ENCODE measurements around the gene PNCK.
"Not testable (repeated sequence)": the region's sequence is repeated elsewhere in the genome, so short reads cannot be mapped to it uniquely, and the experiment has no call there.

PNCK gene

GRCh38 chrX:153686711-153687110, 13.1 kb upstream of the PNCK start:
- no peak for DNase-seq (ENCODE audit: extremely low read depth in 1 of 2, low read depth in 1 of 2)

GRCh38 chrX:153685751-153686696, 12.4 kb upstream of the PNCK start:
- no peak for DNase-seq (ENCODE audit: extremely low read depth in 1 of 2, low read depth in 1 of 2)

- no peak for DNase-seq (ENCODE audit: extremely low read depth in 1 of 2, low read depth in 1 of 2)
These were observed 11.5 kb upstream of the PNCK start for GRCh38 chrX:153685156-153685536.

- no peak for DNase-seq (ENCODE audit: extremely low read depth in 1 of 2, low read depth in 1 of 2)
These were observed 11.0 kb upstream of the PNCK start for GRCh38 chrX:153684467-153685155.

- not testable (repeated sequence) for DNase-seq (ENCODE audit: extremely low read depth in 1 of 2, low read depth in 1 of 2)
These were observed 9.9 kb upstream of the PNCK start for GRCh38 chrX:153683486-153683885.

GRCh38 chrX:153681175-153681574, 7.6 kb upstream of the PNCK start:
- DNase-seq (ENCODE audit: extremely low read depth in 1 of 2, low read depth in 1 of 2) = no peak

- no peak for DNase-seq (ENCODE audit: extremely low read depth in 1 of 2, low read depth in 1 of 2)
These were observed 722 bp upstream of the PNCK start for GRCh38 chrX:153674219-153674851.

GRCh38 chrX:153672531-153673427, 834 bp downstream of the PNCK start:
- DNase-seq (ENCODE audit: extremely low read depth in 1 of 2, low read depth in 1 of 2) = no peak

- DNase-seq (ENCODE audit: extremely low read depth in 1 of 2, low read depth in 1 of 2) = no peak
These were observed 1.8 kb downstream of the PNCK start for GRCh38 chrX:153671589-153672530.

- no peak for DNase-seq (ENCODE audit: extremely low read depth in 1 of 2, low read depth in 1 of 2)
These were observed 2.6 kb downstream of the PNCK start for GRCh38 chrX:153670748-153671588.

GRCh38 chrX:153669901-153670731, 3.5 kb downstream of the PNCK start:
- DNase-seq (ENCODE audit: extremely low read depth in 1 of 2, low read depth in 1 of 2) = no peak

GRCh38 chrX:153669174-153669890, 4.3 kb downstream of the PNCK start:
- DNase-seq (ENCODE audit: extremely low read depth in 1 of 2, low read depth in 1 of 2) = peak in 1 of 2 donors; percentile 28

GRCh38 chrX:153668423-153669173, 5.0 kb downstream of the PNCK start:
- no peak for DNase-seq (ENCODE audit: extremely low read depth in 1 of 2, low read depth in 1 of 2)

GRCh38 chrX:153667956-153668396, 5.6 kb downstream of the PNCK start:
- peak; percentile 45 to 52 for DNase-seq (ENCODE audit: extremely low read depth in 1 of 2, low read depth in 1 of 2)

- DNase-seq (ENCODE audit: extremely low read depth in 1 of 2, low read depth in 1 of 2) = no peak
These were observed 6.2 kb downstream of the PNCK start for GRCh38 chrX:153667281-153667955.
